SK-N-SH (cell line): ENCODE data around the gene HOXC5. TPM values are rescaled to one million over a fixed set of nuclear protein-coding genes. Genes with fewer than 3 reads are reported as not detected.

Source experiments
- CTCF ChIA-PET: fragments of 300-600, 350-600 bp; formaldehyde crosslinking; extraction: SDS; loops from one replicate; lab custom pipeline; 2021; lab: Yijun Ruan, JAX
- POLR2A ChIA-PET: fragments of 350-600 bp; sonication (Branson Sonifier 250); formaldehyde crosslinking; extraction: SDS; loops from one replicate; lab custom pipeline; 2020; ENCODE audit warnings: antibody characterized with exemption, inconsistent platforms; lab: Yijun Ruan, JAX
- DNase-seq: peaks from one replicate; pipeline ENCODE4 v3.0.0; 2012
- H2AFZ ChIP-seq: fragments of 200-600 bp; sonication (generic); 2 replicates; pipeline ENCODE4 v1.8.1; 2016; ENCODE audit warnings: antibody characterized with exemption, mild to moderate bottlenecking, low read depth
- H3F3A ChIP-seq: fragments of 200-600 bp; sonication (generic); replicated peaks from 2 replicates; pipeline ENCODE3; 2016; ENCODE audit warnings: antibody characterized with exemption, mild to moderate bottlenecking; ENCODE audit not compliant: insufficient read depth
- H3K27ac ChIP-seq, 2 experiments: fragments of 200-500 bp in 1 of 2; fragments of 200-600 bp in 1 of 2; sonication (Bioruptor generic) in 1 of 2; sonication (generic), shearing (Covaris generic) in 1 of 2; 2 replicates each; pipeline versions ENCODE4 v1.5.1 to v1.6.1; 2014 to 2016; ENCODE audit warnings: low read depth in 2 of 2, inconsistent platforms in 1 of 2, low read length in 1 of 2, mild to moderate bottlenecking in 1 of 2, mixed read lengths in 1 of 2
- H3K27me3 ChIP-seq: fragments of 200-600 bp; sonication (generic), shearing (Covaris generic); 2 replicates; pipeline ENCODE4 v1.6.1; 2016; ENCODE audit warnings: mixed run types; ENCODE audit not compliant: insufficient read depth
- H3K36me3 ChIP-seq, 2 experiments: fragments of 200-500 bp in 1 of 2; fragments of 200-600 bp in 1 of 2; sonication (Bioruptor generic) in 1 of 2; sonication (generic) in 1 of 2; replicated peaks in 1 of 2; 2 replicates each; pipeline versions ENCODE3 to v1.5.1; 2014 to 2016; ENCODE audit warnings: low read length in 1 of 2, mild to moderate bottlenecking in 1 of 2; ENCODE audit not compliant: insufficient read depth in 2 of 2, control insufficient read depth in 1 of 2
- H3K4me1 ChIP-seq, 2 experiments: fragments of 200-500 bp in 1 of 2; fragments of 200-600 bp in 1 of 2; sonication (Bioruptor generic) in 1 of 2; sonication (generic), shearing (Covaris generic) in 1 of 2; 2 replicates each; pipeline versions ENCODE4 v1.5.1 to v1.6.1; 2014 to 2016; ENCODE audit warnings: low read depth in 1 of 2, low read length in 1 of 2, mixed run types in 1 of 2; ENCODE audit not compliant: insufficient read depth in 2 of 2, control insufficient read depth in 1 of 2
- H3K4me2 ChIP-seq: fragments of 200-600 bp; sonication (generic), shearing (Covaris generic); 2 replicates; pipeline ENCODE4 v1.6.1; 2017; ENCODE audit warnings: mixed run types
- H3K4me3 ChIP-seq, 2 experiments: fragments of 200-500 bp in 1 of 2; fragments of 200-600 bp in 1 of 2; sonication (Bioruptor generic) in 1 of 2; sonication (generic), shearing (Covaris generic) in 1 of 2; 2 replicates each; pipeline versions ENCODE4 v1.5.1 to v1.8.1; 2014 to 2016; ENCODE audit warnings: low read depth in 2 of 2, inconsistent platforms in 1 of 2, low read length in 1 of 2, mild to moderate bottlenecking in 1 of 2, mixed read lengths in 1 of 2, moderate library complexity in 1 of 2
- H3K79me2 ChIP-seq: fragments of 200-600 bp; sonication (generic); 2 replicates; pipeline ENCODE4 v1.8.1; 2017; ENCODE audit warnings: mild to moderate bottlenecking; ENCODE audit not compliant: insufficient read depth
- H3K9ac ChIP-seq: fragments of 200-600 bp; sonication (generic); 2 replicates; pipeline ENCODE4 v1.6.1; 2017; ENCODE audit warnings: mixed run types
- H3K9me2 ChIP-seq: fragments of 200-600 bp; sonication (generic); 2 replicates; pipeline ENCODE4 v1.6.1; 2017; ENCODE audit warnings: mixed run types
- H3K9me3 ChIP-seq: fragments of 200-600 bp; sonication (generic); 2 replicates; pipeline ENCODE4 v1.6.1; 2017; ENCODE audit warnings: mixed run types, mild to moderate bottlenecking, moderate library complexity
- H4K20me1 ChIP-seq: fragments of 200-600 bp; sonication (generic); 2 replicates; pipeline ENCODE4 v1.6.1; 2017; ENCODE audit warnings: mild to moderate bottlenecking, mixed run types; ENCODE audit not compliant: insufficient read depth
- CTCF ChIP-seq: fragments of 200-600 bp; sonication (generic); IDR thresholded peaks from 2 replicates; pipeline ENCODE4 v1.6.1; 2017; ENCODE audit warnings: antibody characterized with exemption, mild to moderate bottlenecking, moderate library complexity
- PBX3 ChIP-seq: IDR thresholded peaks from 2 replicates; pipeline ENCODE4; 2012
- RAD21 ChIP-seq: IDR thresholded peaks from 2 replicates; pipeline ENCODE4 v1.6.1; 2012; ENCODE audit warnings: mild to moderate bottlenecking, low read length
- SMC3 ChIP-seq: IDR thresholded peaks from 2 replicates; pipeline ENCODE4 v1.6.1; 2012; ENCODE audit warnings: low read depth, low read length, improper control_type of control experiment
- TEAD4 ChIP-seq: IDR thresholded peaks from 2 replicates; pipeline ENCODE4 v1.4.0; 2012; ENCODE audit warnings: mild to moderate bottlenecking, borderline replicate concordance; ENCODE audit not compliant: insufficient read depth
- WGBS: methylation state at CpG from one replicate; pipeline ENCODE4 v1.1.6; 2017; ENCODE audit warnings: low lambda C conversion rate; 5-methylcytosine and 5-hydroxymethylcytosine counted together
- polyA plus RNA-seq, 3 experiments: library from polyadenylated mRNA; depleted of rRNA; stranded (reverse); fragments of >200 nt; gene quantifications; 2 replicates each; pipeline ENCODE4 v1.2.3, GENCODE V29; 2012

Gene HOXC5
- polyA plus RNA-seq, 1 of the 3 experiments (the other 2 are of a cell fraction), result 2.1 TPM

GRCh38 chr12:54038284-54038870 is 5.5 kb downstream of the HOXC5 start:
- H3K4me2 ChIP-seq, result no peak overlapping the region
- H3K9ac ChIP-seq, result no peak overlapping the region
- TF ChIP-seq SMC3, result no peak
- no peak for TF ChIP-seq TEAD4
- TF ChIP-seq CTCF, result no peak
- no peak for TF ChIP-seq PBX3
- TF ChIP-seq, all 33 proteins: peak for 0
- no peak overlapping the region for H3K27ac ChIP-seq
- H3F3A ChIP-seq, result peaks cover 4% of the 10 kb centered on the region
- H3K27me3 ChIP-seq, result no peaks in the 10 kb centered on the region
- DNase-seq, result no peak
- no peak overlapping the region for H2AFZ ChIP-seq
- no peak overlapping the region for H3K4me3 ChIP-seq
- POLR2A ChIA-PET, result interaction anchor here (0.6 kb wide), 1 partner anchor 14 kb away, joined by 3 read pairs; no protein-coding TSS in a partner anchor
- H3K9me3 ChIP-seq, result no peaks in the 10 kb centered on the region
- CTCF ChIA-PET, result interaction anchor here (0.6 to 23.2 kb wide), 8 partner anchors 13 to 242 kb away, joined by 3 to 548 read pairs (median 6); partner anchors contain the start of genes CBX5, HNRNPA1, HOXC4 and SMUG1
- H3K4me1 ChIP-seq, result peaks cover 0 to 44% of the 10 kb centered on the region in 2 experiments; a peak in 1 of 4 replicates
- no peaks in the 10 kb centered on the region for H3K9me2 ChIP-seq
- 76% methylated on average over 5 of the region's 5 CpGs for WGBS
- H3K79me2 ChIP-seq, result no peaks in the 10 kb centered on the region
- H3K36me3 ChIP-seq, result no peaks in the 10 kb centered on the region
- H4K20me1 ChIP-seq, result no peaks in the 10 kb centered on the region

GRCh38 chr12:54038871-54039414 is 6.1 kb downstream of the HOXC5 start:
- Histone ChIP-seq H3K27me3 (no peaks in the 10 kb centered on the region), H2AFZ (no peak overlapping the region), H3K9me2 (no peaks in the 10 kb centered on the region), H3K9me3 (no peaks in the 10 kb centered on the region), H3K4me2 (no peak overlapping the region), H3K79me2 (no peaks in the 10 kb centered on the region), H3K36me3 (no peaks in the 10 kb centered on the region), H3K4me1 (peaks cover 0 to 44% of the 10 kb centered on the region in 2 experiments; a peak in 1 of 4 replicates), H3K4me3 (no peak overlapping the region), H4K20me1 (no peaks in the 10 kb centered on the region), H3F3A (peaks cover 4% of the 10 kb centered on the region), H3K9ac (no peak overlapping the region), H3K27ac (no peak overlapping the region)
- WGBS, result 89% methylated on average over 7 of the region's 9 CpGs
- DNase-seq, result no peak
- ChIA-PET CTCF (interaction anchor here (1.2 to 23.2 kb wide), 6 partner anchors 12 to 175 kb away, joined by 3 to 548 read pairs (median 6); partner anchors contain the start of genes HOXC4 and SMUG1), POLR2A (interaction anchor here (0.6 to 1.3 kb wide), 2 partner anchors 13 to 14 kb away, joined by 3 to 4 read pairs; partner anchors contain the start of gene HOXC4)
- no peak for TF ChIP-seq RAD21
